ENCODE results near the gene AXIN1.

DNA sequence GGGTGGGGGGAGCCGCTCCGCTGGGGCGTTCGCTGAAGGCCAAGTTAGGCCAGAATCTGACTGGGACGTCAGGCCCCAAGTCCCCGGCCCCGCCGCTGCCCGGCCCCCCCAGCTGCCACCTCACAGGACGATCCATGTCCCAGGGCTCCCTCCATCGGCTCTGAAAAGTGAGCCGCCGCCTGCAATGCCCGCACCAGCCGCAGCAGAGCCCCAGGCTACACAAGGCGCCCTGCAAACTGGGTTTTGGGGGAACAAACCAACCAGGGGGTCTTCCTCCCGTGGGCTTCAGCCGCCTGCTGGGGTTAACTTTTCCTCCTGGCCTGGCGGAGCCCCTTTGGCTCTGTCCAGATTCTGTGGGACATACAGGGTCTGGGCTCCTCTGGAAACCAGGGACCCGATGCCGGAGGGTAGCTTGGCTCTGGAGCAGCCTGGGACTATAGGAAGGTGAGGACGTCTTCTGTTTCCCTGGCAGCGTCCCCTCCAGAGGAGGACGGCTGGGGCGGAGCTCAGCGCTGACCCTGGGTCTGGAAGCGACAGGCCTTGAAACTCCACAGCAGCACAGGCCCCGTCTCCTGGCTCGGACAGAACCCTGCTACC, 45.3 kb upstream of the AXIN1 start:
- TF ChIP-seq, protein P1, sequence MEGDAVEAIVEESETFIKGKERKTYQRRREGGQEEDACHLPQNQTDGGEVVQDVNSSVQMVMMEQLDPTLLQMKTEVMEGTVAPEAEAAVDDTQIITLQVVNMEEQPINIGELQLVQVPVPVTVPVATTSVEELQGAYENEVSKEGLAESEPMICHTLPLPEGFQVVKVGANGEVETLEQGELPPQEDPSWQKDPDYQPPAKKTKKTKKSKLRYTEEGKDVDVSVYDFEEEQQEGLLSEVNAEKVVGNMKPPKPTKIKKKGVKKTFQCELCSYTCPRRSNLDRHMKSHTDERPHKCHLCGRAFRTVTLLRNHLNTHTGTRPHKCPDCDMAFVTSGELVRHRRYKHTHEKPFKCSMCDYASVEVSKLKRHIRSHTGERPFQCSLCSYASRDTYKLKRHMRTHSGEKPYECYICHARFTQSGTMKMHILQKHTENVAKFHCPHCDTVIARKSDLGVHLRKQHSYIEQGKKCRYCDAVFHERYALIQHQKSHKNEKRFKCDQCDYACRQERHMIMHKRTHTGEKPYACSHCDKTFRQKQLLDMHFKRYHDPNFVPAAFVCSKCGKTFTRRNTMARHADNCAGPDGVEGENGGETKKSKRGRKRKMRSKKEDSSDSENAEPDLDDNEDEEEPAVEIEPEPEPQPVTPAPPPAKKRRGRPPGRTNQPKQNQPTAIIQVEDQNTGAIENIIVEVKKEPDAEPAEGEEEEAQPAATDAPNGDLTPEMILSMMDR (IDR thresholded peaks at IDR 0.05): peak in 5 of 7 experiments; percentile 39 to 59 (median 50)
- no peak for TF ChIP-seq POLR2AphosphoS5 (IDR thresholded peaks at IDR 0.05)
- TF ChIP-seq POLR2A (IDR thresholded peaks at IDR 0.05): no peak
